ENCODE measurements around the gene PIK3AP1.
"Not testable (repeated sequence)": the region's sequence is repeated elsewhere in the genome, so short reads cannot be mapped to it uniquely, and the experiment has no call there.

Gene PIK3AP1

DNA sequence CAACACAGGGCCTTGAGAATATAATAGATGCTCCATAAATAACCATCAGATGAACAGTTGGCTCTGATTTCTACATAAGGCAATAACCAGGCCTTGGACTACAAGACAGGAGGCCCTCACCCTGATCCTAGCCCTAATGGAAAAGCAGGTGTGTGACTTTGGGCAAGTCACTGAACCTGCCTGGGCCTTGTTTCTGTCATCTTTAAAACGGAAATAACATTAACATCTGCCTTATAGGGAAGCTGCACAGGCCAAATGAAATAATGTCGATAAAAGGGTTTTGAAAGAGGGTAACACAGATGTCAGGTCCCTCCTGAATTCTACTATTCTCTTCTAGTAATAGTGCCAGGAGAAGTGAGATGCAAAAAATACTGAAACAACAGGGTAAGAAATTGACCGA, 20.7 kb downstream of the PIK3AP1 start:
- TF ChIP-seq, protein P1, sequence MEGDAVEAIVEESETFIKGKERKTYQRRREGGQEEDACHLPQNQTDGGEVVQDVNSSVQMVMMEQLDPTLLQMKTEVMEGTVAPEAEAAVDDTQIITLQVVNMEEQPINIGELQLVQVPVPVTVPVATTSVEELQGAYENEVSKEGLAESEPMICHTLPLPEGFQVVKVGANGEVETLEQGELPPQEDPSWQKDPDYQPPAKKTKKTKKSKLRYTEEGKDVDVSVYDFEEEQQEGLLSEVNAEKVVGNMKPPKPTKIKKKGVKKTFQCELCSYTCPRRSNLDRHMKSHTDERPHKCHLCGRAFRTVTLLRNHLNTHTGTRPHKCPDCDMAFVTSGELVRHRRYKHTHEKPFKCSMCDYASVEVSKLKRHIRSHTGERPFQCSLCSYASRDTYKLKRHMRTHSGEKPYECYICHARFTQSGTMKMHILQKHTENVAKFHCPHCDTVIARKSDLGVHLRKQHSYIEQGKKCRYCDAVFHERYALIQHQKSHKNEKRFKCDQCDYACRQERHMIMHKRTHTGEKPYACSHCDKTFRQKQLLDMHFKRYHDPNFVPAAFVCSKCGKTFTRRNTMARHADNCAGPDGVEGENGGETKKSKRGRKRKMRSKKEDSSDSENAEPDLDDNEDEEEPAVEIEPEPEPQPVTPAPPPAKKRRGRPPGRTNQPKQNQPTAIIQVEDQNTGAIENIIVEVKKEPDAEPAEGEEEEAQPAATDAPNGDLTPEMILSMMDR (IDR thresholded peaks at IDR 0.05; ENCODE audit: extremely low read depth, insufficient read depth, missing control alignments): no peak
- DNase-seq (ENCODE audit: low spot score): no peak
- in situ Hi-C loops (cut with MboI; ENCODE audit: low pct_unique_long_range_greater_than_20kb, low sequenced_read_pairs, unreplicated experiment): no loop called here

DNA sequence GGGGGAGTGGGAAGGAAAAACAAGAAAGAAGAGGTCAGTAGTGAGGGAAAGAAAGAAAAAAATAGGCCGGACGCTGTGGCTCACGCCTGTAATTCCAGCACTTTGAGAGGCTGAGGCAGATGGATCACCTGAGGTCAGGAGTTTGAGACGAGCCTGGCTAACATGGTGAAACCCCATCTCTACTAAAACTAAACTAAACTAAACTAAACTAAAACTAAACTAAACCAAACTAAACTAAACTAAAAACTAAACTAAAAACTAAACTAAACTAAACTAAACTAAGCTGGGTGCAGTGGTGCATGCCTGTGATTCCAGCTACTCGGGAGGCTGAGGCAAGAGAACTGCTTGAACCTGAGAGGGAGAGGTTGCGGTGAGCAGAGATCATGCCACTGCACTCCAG, 22.0 kb downstream of the PIK3AP1 start:
- DNase-seq (ENCODE audit: low spot score); in situ Hi-C loops (cut with MboI; ENCODE audit: low pct_unique_long_range_greater_than_20kb, low sequenced_read_pairs, unreplicated experiment): not testable (repeated sequence)

DNA sequence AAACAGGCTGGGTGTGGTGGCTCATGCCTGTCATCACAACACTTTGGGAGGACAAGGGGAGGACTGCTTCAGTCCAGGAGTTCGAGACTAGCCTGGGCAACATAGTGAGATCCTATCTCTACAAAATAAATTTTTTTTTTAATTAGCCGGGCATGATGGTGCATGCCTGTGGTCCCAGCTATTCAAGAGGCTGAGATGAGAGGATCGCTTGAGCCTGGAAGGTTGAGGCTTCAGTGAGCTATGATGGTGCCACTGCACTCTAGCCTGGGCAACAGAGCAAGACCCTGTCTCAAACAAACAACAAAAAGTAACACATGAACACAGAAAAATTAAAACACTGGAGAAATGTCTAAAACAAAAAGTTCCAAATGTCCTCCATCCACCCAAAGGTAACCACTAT, 22.9 kb downstream of the PIK3AP1 start:
- DNase-seq (ENCODE audit: low spot score): no peak
- in situ Hi-C loops (cut with MboI; ENCODE audit: low pct_unique_long_range_greater_than_20kb, low sequenced_read_pairs, unreplicated experiment): no loop called here
- TF ChIP-seq, protein P1 (IDR thresholded peaks at IDR 0.05; ENCODE audit: extremely low read depth, insufficient read depth, missing control alignments): no peak

DNA sequence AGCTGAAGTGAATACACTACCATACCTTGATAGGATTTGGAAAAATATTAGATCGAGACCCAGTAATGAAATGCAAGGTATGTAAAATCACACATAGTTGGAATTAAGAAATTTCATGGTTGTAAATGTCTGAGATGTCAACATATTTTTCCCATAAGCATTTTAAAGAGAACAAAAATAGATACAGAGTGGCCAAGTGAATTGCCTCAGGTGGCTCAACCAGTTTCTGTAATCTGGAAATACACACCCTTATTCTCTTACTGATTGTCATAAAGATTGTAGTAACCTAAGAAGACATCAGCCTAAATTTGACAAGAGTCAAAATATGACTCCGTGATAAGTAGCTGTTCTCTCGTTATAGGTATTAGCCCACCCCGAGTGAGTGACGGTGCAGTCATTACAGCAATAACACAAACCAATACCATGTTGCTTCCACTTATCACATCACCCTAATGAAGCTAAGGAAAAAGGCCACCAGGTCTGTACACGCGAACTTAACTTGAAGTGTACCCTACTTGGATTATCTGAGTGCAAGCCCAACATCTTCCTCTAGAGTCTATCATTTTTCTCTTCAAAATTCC, 23.4 kb downstream of the PIK3AP1 start:
- no peak for DNase-seq (ENCODE audit: low spot score)
- in situ Hi-C loops (cut with MboI; ENCODE audit: low pct_unique_long_range_greater_than_20kb, low sequenced_read_pairs, unreplicated experiment): no loop called here
- TF ChIP-seq, protein P1 (IDR thresholded peaks at IDR 0.05; ENCODE audit: extremely low read depth, insufficient read depth, missing control alignments): no peak

DNA sequence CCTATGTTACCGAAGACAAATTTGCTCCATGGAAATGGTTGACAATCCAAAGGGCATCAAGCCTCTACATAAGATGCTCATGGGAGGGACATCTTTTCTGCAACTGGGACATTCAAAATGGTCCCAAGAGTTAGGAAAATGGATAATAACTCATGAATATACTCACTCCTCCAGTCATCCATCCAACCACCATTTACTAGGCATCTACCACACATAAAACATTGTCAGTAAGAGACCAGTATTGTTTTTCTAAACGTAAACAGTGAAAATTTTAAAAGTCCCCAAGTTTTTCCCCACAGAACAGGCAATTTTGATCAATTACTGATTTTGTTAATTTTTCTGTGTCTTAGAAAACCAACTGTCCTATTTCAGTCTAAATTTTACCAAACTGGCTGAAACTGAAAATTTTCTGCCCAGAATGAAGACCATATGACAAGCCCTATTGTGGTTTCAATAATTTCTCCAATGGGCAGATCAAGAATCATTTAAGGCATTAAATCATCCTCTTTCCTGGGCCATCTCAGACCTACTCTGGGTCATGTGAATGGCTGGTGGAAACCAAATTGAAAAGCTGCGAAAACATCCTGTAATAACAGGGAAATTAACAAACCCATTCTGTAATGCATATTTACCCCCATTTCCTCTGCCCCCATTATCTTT, 24.2 kb downstream of the PIK3AP1 start:
- TF ChIP-seq, protein P1 (IDR thresholded peaks at IDR 0.05; ENCODE audit: extremely low read depth, insufficient read depth, missing control alignments): no peak
- in situ Hi-C loops (cut with MboI; ENCODE audit: low pct_unique_long_range_greater_than_20kb, low sequenced_read_pairs, unreplicated experiment): no loop called here
- no peak for DNase-seq (ENCODE audit: low spot score)

DNA sequence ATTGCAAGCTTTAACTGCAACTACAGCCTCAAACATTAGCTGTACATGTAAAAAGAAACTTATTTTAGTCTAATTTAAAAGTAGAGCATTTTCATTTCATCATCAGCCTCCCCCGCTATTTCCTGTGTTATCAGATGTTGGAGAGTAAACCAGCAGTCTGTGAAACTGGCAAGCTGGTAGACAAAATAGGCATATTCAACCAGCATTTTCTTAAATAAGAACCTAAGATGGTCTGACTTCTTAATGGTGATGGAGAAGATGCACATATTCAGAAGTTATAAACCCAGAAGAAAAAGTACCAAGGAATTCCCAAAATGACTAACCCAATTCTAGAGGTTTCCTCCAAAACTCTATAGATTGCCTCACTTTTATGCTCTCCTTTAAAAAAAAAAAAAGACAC, 24.9 kb downstream of the PIK3AP1 start:
- TF ChIP-seq, protein P1 (IDR thresholded peaks at IDR 0.05; ENCODE audit: extremely low read depth, insufficient read depth, missing control alignments): no peak
- no peak for DNase-seq (ENCODE audit: low spot score)
- in situ Hi-C loops (cut with MboI; ENCODE audit: low pct_unique_long_range_greater_than_20kb, low sequenced_read_pairs, unreplicated experiment): no loop called here

DNA sequence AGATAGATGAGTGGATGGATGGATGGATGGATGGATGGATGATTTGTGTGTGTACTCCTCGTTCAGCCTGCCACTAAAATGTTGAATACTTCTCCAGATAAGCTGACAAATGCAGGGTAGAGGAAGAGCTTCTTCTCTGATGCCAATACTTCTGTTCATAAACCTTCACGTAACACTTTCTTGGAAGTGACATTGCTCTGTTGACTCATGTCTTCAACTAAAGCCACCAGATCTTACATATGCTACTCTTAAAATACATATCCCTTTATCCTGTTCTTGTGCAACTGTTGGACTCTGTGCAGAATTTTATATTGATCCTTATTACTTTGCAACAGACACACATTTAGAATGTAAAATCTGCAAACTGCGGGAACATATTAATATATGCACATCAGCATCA, 26.9 kb downstream of the PIK3AP1 start:
- TF ChIP-seq, protein P1 (IDR thresholded peaks at IDR 0.05; ENCODE audit: extremely low read depth, insufficient read depth, missing control alignments): no peak
- no peak for DNase-seq (ENCODE audit: low spot score)
- in situ Hi-C loops (cut with MboI; ENCODE audit: low pct_unique_long_range_greater_than_20kb, low sequenced_read_pairs, unreplicated experiment): no loop called here

Data from GM13977 (cell line).